Colon (tissue), 2 donors: ENCODE results near the gene KIF23.

Experiments used
- FAIRE-seq: peaks from 2 replicates; lab custom pipeline; 2012; peaks lifted over from hg19 to GRCh38; lab: Jason Lieb, UNC
- donor health status: control.
- donor health status: control.

Gene KIF23

GRCh38 chr15:69465253-69465652, 51.1 kb downstream of the KIF23 start:
- FAIRE-seq, result no peak

- FAIRE-seq, result no peak
These were observed 52.6 kb downstream of the KIF23 start for GRCh38 chr15:69466733-69467132.

- FAIRE-seq, result no peak
These were observed 53.5 kb downstream of the KIF23 start for GRCh38 chr15:69467636-69468035.

- FAIRE-seq, result no peak
These were observed 54.3 kb downstream of the KIF23 start for GRCh38 chr15:69468241-69469121.

GRCh38 chr15:69469467-69470201, 55.5 kb downstream of the KIF23 start:
- FAIRE-seq, result no peak

GRCh38 chr15:69472046-69472445, 57.9 kb downstream of the KIF23 start:
- FAIRE-seq, result no peak

GRCh38 chr15:69472562-69472961, 58.4 kb downstream of the KIF23 start:
- FAIRE-seq, result no peak

- no peak for FAIRE-seq
These were observed 60.1 kb downstream of the KIF23 start for GRCh38 chr15:69474291-69474690.

- FAIRE-seq, result no peak
These were observed 60.8 kb downstream of the KIF23 start for GRCh38 chr15:69474846-69475455.

- FAIRE-seq, result no peak
These were observed 61.7 kb downstream of the KIF23 start for GRCh38 chr15:69475769-69476358.

GRCh38 chr15:69476704-69477473, 62.7 kb downstream of the KIF23 start:
- no peak for FAIRE-seq

GRCh38 chr15:69478259-69478781, 64.2 kb downstream of the KIF23 start:
- no peak for FAIRE-seq

- no peak for FAIRE-seq
These were observed 64.9 kb downstream of the KIF23 start for GRCh38 chr15:69479081-69479480.

- no peak for FAIRE-seq
These were observed 65.8 kb downstream of the KIF23 start for GRCh38 chr15:69479971-69480370.

GRCh38 chr15:69480932-69481331, 66.8 kb downstream of the KIF23 start:
- no peak for FAIRE-seq

- FAIRE-seq, result no peak
These were observed 68.6 kb downstream of the KIF23 start for GRCh38 chr15:69482686-69483256.

- FAIRE-seq, result no peak
These were observed 70.7 kb downstream of the KIF23 start for GRCh38 chr15:69484837-69485236.

GRCh38 chr15:69486481-69487110, 72.4 kb downstream of the KIF23 start:
- no peak for FAIRE-seq

GRCh38 chr15:69489073-69489571, 75.0 kb downstream of the KIF23 start:
- FAIRE-seq, result no peak

- no peak for FAIRE-seq
These were observed 76.3 kb downstream of the KIF23 start for GRCh38 chr15:69490356-69491037.
